Bone marrow (tissue), 2 donors: ENCODE measurements around the gene PLEKHO2.
"Not testable (repeated sequence)": the region's sequence is repeated elsewhere in the genome, so short reads cannot be mapped to it uniquely, and the experiment has no call there.

Source experiments
- DNase-seq, 2 donors: peaks; one replicate each; lab custom pipeline; 2025; lab: John Stamatoyannopoulos, UW

The PLEKHO2 gene

GRCh38 chr15:64841344-64842095, at the start of gene PLEKHO2:
PLEKHO2 (plus strand) TSS chr15:64841915; CDS start chr15:64842017, 102 bp downstream.
- DNase-seq = peak; percentile 93 to 97

GRCh38 chr15:64792282-64792681, 49.4 kb upstream of the PLEKHO2 start:
- no peak for DNase-seq

- DNase-seq = not testable (repeated sequence)
Measured at GRCh38 chr15:64795299-64795698, 46.4 kb upstream of the PLEKHO2 start.

GRCh38 chr15:64795921-64796320, 45.8 kb upstream of the PLEKHO2 start:
- DNase-seq = not testable (repeated sequence)

- DNase-seq = not testable (repeated sequence)
Measured at GRCh38 chr15:64798905-64799304, 42.8 kb upstream of the PLEKHO2 start.

- DNase-seq = no peak
Measured at GRCh38 chr15:64800476-64800875, 41.2 kb upstream of the PLEKHO2 start.

GRCh38 chr15:64803526-64803925, 38.2 kb upstream of the PLEKHO2 start:
- no peak for DNase-seq

GRCh38 chr15:64804619-64805018, 37.1 kb upstream of the PLEKHO2 start:
- DNase-seq = no peak

GRCh38 chr15:64806509-64806908, 35.2 kb upstream of the PLEKHO2 start:
- no peak for DNase-seq

GRCh38 chr15:64807051-64807749, 34.5 kb upstream of the PLEKHO2 start:
- DNase-seq = no peak

GRCh38 chr15:64807751-64808222, 33.9 kb upstream of the PLEKHO2 start:
- DNase-seq = no peak

GRCh38 chr15:64808785-64809453, 32.8 kb upstream of the PLEKHO2 start:
- DNase-seq = no peak

- DNase-seq = peak; percentile 31 to 35
Measured at GRCh38 chr15:64809649-64810496, 31.8 kb upstream of the PLEKHO2 start.

GRCh38 chr15:64810497-64811326, 31.0 kb upstream of the PLEKHO2 start:
- no peak for DNase-seq

GRCh38 chr15:64813075-64813474, 28.6 kb upstream of the PLEKHO2 start:
- no peak for DNase-seq

- DNase-seq = not testable (repeated sequence)
Measured at GRCh38 chr15:64814283-64814682, 27.4 kb upstream of the PLEKHO2 start.

GRCh38 chr15:64814965-64815364, 26.8 kb upstream of the PLEKHO2 start:
- not testable (repeated sequence) for DNase-seq

GRCh38 chr15:64816452-64816851, 25.3 kb upstream of the PLEKHO2 start:
- DNase-seq = no peak

- no peak for DNase-seq
Measured at GRCh38 chr15:64824929-64825430, 16.7 kb upstream of the PLEKHO2 start.
